HG02763 (cell line): ENCODE data around the gene SCGB2B2.
"Not testable (repeated sequence)": the region's sequence is repeated elsewhere in the genome, so short reads cannot be mapped to it uniquely, and the experiment has no call there.

Source experiments
- ATAC-seq: cut with Tn5 transposase; IDR thresholded peaks from one replicate; pipeline ENCODE4 v1.9.1; 2021; ENCODE audit warnings: mild to moderate bottlenecking, moderate library complexity; ENCODE audit not compliant: unreplicated experiment

Gene SCGB2B2

DNA sequence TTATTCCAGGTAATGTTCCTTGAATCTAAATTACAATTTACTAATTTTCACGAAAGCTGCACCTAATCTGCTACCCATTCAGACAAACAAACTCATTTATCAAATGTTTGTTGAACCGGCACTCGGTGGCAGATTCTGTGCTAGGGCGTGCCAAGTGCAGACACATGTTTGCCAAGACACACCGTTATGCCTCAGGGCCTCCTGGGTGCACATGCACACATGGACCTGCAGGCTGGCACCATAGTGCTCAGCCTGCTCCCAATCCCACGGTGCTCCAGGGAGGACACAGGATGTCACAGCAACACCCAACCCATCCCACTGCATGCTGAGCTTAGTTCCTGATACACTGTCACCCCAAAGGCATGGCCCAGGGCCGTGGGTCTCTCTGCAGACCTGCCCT is 7.7 kb downstream of the SCGB2B2 start:
- ATAC-seq, result no peak

DNA sequence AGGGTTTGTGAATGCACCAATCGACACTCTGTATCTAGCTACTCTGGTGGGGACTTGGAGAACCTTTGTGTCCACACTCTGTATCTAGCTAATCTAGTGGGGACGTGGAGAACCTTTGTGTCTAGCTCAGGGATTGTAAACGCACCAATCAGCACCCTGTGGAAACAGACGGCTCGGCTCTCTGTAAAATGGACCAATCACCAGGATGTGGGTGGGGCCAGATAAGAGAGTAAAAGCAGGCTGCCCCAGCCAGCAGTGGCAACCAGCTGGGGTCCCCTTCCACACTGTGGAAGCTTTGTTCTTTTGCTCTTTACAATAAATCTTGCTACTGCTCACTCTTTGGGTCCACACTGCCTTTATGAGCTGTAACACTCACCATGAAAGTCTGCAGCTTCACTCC is 8.3 kb downstream of the SCGB2B2 start:
- not testable (repeated sequence) for ATAC-seq

DNA sequence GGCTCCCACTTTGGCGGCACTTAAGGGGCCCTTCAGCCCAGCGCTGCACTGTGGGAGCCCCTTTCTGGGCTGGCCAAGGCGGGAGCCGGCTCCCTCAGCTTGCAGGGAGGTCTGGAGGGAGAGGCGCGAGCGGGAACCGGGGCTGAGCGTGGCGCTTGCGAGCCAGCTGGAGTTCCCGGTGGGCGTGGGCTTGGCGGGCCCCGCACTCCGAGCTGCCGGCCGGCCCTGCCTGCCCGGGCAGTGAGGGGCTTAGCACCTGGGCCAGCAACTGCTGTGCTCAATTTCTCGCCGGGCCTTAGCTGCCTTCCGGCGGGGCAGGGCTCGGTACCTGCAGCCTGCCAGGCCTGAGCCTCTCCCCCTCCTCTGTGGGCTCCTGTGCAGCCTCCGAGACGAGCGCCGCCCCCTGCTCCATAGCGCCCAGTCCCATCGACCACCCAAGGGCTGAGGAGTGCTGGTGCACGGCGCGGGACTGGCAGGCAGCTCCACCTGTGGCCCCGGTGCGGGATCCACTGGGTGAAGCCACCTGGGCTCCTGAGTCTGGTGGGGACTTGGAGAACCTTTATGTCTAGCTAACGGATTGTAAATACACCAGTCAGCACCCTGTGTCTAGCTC is 8.8 kb downstream of the SCGB2B2 start:
- ATAC-seq, result not testable (repeated sequence)

DNA sequence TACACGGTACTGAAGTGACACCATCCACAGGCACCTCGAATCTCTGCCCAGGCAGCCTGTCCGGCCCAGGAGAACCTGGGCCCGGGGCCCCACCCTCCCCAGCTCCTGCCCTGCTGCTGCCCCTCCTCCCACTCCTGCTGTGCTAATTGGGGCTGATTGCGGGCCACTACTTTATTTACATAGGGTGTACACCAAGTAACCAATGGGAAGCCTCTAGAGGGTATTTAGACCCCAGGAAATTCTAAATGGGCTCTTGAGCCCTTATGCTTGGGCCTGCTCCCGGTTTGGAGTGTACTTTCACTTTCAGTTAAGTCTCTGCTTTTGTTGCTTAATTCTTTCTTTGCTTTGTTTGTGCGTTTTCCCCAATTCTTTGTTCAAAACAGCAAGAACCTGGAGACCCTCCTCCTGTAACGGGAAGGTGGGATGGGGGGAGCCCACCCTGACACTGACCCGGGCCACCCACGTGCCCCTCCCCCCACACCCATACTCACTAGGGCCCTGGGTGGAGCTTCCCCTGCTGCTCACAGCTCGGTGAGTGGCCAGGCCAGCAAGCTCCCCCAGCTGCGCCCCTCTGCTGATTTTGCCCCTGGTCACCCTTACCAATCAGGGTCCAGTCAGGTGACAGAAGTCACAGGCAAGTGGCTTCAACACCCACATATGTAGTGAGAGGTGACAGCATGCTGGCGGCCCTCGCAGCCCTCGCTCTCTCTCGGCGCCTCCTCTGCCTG is 9.4 kb downstream of the SCGB2B2 start:
- ATAC-seq, result no peak

DNA sequence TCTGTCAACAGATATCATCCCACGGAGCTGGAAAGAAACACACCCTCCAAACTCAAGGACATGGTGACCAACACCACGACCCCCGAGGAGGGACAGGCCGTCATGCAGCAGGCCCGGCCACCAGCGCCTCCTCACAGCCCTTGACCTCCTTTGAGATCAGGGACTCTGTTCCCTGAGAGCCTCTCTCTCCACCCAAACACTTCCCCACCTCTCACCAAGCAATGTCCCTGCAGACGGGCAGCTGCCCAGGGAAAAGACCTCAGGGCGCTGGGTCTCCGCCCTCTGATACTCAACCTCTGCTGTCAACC is 10.0 kb downstream of the SCGB2B2 start:
- ATAC-seq, result no peak

DNA sequence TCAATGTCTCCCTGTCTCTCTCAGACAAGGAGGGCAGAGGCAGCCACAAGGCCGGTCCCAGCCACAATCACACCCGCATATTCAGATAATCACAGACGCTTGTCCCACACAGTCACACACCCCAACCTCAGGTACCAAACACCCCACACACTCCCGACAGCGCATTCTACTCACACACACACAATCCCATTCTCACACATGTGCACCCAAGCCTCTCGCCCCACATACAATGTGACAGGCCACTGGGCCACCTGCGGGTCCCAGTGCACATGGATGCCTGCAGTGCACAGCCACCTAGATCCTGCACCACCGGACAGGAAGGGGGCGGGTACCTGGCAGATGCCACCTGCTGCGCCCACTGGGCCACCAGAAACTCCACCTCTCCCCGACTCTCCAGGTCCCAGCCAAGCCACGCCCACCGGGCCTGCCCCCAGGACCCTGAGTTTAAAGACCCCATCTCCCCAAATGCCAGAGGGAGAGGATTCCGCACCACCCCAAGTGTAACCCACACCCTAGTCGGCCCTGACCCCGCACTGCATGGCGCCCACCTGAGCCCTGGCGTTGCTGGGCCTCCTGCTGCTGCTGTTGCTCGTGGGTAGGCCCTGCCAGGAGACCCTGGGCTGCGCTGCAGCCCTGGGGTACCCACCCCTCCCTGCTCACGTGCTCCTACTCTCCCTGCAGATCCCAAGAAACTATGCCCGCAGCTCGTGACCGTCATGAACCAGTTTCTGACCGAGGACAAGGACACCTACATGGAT is 10.6 kb downstream of the SCGB2B2 start:
- no peak for ATAC-seq

DNA sequence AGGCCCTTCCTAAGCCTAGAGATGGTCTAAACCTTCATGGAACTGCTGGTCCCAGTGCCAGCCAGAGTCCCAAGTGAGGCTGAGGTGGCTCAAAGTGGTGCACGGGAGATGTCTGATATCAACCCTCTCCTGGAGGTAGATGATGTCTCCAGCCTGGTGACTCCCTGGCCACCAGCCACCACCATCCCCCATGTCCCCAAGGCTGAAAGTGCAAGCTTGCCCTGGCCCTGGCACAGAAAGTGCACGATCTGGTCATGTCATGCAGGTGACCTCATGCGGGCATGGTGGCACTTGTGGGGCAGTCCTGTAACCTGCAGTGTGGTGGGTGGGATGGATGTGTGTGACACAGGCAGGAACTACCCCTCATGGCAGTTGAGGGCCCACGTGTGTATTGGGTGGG is 11.7 kb downstream of the SCGB2B2 start:
- not testable (repeated sequence) for ATAC-seq

DNA sequence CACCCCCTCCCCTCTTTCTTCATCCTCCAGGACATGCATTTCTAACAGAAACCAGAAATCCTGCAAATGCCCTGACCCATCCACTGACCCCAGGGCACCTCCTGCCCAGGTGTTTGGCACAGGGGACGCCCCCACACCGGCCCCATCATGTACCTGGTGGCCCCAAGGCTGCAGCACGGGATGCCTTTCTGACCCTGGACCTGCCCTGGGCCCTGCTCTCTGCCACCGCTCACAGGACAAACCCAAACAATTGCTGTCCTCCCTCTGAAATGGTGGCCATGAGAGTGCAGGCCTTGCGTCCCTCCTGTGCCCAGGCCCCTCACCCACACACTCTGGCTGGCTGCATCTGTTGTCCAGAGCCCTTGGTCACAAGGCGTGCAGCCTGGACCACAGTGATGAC is 12.1 kb downstream of the SCGB2B2 start:
- no peak for ATAC-seq

DNA sequence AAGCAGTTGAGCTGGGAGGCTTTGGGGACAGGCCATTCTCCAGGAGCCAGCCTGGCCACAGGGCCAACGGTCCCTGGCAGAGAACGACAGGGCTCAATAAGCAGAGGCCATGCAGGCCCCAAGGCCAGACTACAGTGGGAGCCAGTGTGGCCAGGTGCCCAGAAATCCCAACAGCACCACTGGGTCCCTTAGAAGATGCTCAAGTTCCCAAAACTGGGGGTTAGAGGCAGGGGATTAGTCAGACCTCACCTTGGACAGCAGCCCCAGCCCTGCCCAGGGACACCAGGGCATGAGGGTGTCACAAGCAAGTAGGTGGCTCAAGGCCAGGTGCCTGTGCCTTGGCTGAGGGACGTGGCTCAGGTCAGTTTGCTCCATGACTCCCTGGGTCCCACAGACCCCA is 12.8 kb downstream of the SCGB2B2 start:
- ATAC-seq, result no peak

DNA sequence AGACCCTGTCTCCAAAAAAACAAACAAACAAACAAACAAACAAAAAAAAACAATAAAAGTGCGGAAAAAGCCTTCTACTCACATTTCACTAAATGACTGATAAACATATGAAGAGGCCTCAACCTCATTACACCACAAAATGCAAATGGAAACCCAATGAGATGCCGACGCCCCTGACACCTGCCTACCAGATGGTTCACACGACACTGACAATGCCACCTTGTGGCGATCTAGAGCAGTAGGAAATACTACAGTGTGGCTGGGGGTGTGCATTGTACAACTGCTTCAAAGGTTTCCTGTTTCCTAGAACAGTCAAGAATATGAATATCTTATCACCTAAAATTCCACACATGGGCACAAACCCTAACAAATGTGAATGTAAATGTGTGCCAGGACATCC is 14.0 kb downstream of the SCGB2B2 start:
- no peak for ATAC-seq

DNA sequence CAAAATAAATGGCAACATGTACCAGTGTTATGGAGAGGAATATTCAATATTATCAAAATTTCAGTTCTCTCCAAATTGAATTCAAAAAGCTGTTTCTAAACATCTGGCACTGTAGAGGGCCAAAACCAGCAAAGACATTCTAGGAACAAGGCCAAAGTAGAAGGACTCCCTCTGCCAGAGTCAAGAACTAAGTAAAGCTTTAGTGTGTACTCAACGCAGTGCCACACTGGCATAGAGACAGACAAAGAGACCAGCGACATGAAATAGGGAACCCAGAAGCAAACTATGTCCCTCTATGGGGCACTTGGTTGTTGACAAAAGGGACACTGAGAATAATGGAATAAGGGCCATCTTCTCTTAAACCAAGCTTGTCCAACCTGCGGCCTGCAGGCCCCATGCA is 15.6 kb downstream of the SCGB2B2 start:
- no peak for ATAC-seq

DNA sequence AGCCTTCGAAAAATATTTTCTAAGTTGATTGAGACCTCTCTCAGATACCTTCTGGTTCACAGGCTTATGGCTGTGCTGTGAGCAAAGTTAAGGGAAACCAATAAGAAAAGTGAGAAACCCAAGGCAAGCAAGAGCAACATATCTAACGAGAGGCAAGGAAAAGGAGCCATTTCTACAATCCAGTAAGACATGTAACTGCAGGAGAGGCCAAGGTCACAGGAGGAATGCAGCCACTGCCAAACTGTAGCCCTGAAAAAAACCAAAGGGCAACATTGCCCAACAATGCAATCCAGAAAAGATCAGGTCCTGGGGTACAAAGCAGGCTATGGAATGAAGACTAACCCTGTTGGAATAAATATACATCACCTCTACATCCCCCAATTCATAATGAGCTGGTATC is 21.3 kb downstream of the SCGB2B2 start:
- ATAC-seq, result no peak

DNA sequence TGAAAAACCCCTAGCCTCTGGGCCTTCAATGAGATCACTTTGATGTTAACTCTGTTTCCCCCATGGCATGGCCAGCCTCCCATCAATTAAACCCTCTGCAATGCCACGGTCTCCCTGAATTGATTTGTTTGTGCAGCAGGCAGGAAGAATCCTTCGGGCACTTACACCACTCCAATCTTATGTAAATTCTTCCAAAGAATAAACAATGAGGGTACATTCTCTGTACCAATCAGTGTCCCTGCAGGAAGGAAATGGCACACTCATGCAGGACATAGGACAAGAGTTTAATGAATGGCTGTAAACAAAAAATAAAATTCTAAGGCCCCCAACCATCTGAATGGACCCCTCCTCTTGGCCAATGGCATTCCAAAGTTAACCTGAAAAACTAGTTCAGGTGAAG is 22.2 kb downstream of the SCGB2B2 start:
- ATAC-seq, result no peak

DNA sequence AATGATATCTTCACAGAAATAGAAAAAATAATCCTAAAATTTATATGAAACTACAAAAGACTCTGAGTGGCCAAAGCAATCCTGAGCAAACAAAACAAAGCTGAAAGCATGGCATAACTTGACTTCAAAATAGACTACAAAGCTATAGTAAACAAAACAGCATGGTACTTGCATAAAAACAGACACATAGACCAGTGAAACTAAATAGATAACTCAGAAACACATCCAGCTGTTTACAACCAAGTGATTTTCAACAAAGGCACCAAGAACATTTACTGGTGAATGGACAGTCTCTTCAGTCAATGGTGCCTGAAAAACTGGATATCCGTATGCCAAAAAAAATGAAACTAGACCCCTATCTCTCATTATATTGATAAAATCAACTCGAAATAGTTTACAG is 25.2 kb downstream of the SCGB2B2 start:
- no peak for ATAC-seq

DNA sequence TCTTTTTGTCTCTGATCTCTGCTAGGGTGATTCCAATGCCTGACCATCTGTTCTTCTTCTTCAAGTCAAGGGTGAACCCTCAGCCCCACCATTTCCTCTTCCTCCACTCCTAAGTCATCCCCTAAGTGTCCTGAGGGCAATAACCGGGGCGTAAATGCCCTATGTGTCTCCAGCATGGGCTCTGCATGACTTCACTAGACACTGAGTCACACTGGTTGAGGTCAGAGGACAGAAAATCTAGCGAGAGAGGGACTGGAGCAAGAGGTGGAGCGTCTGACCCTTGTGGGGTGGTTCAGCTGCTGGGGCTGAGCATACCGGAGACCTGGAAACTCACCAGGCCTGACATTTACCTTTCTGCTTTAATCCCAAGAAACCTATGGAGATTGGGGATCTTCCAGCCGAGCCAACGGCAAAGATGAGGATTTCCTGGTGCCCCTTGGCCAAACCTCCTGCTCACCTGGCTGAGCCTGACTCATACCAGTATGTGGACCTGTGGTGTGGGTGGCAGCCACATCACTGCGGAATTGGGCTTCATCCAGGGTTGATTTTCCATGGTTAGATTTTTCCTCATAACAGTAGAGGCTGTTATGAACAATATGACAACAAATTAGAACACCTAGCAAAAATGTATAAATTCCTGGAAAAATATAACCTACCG is 26.9 kb downstream of the SCGB2B2 start:
- no peak for ATAC-seq

DNA sequence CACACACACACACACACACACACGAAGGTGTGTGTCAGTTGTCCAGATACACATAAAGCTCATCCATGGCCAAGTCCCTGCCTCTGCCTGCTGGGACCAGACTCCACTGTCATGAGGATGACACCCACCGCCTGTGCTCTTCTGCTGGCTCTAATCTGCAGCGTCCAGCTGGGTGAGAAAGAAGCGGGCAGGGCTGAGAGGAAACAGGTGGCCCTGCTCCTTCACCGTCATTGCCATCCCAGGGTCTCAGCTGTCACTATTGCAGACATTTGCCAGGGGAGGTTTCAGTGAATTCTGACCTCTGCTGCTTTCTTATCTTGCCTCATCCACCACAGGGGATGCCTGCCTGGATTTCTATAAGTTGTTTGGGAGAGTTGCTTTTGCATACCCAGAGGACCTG is 31.4 kb downstream of the SCGB2B2 start:
- ATAC-seq, result no peak

DNA sequence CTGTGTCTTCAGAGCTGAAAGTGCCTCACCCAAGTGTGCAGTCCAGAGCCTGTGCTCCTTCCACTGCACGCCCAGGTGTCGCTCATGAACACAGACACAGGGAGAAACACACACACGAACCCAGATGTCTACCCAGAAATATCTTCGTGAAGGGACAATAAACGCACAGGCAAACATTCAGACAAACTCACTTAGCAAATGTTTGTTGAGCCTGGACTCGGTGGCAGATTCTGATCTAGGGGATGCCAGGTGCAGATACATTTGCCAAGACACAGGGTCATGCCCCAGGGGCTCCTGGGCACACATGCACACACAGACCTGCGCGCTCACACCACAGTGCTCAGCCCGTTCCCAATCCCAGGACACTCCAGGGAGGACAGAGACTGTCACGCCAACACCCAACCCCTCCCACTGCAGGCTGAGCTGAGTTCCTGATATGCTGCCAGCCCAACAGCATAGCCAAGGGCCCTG is 31.9 kb downstream of the SCGB2B2 start:
- ATAC-seq, result no peak

DNA sequence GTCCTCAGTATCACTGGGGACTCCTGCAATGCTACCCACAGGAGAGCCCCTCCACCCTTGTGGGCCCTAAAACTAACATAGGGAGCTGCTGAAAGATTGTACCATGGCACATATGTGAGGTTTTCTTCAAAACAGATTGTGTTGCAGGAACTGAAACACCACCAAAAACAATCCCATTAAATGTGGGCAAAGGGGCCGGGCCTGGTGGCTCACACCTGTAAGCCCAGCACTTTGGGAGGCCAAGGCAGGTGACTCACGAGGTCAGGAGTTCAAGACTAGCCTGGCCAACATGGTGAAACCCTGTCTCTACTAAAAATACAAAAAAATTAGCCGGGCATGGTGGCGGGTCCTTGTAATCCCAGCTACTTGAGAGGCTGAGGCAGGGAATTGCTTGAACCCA is 34.7 kb downstream of the SCGB2B2 start:
- no peak for ATAC-seq

DNA sequence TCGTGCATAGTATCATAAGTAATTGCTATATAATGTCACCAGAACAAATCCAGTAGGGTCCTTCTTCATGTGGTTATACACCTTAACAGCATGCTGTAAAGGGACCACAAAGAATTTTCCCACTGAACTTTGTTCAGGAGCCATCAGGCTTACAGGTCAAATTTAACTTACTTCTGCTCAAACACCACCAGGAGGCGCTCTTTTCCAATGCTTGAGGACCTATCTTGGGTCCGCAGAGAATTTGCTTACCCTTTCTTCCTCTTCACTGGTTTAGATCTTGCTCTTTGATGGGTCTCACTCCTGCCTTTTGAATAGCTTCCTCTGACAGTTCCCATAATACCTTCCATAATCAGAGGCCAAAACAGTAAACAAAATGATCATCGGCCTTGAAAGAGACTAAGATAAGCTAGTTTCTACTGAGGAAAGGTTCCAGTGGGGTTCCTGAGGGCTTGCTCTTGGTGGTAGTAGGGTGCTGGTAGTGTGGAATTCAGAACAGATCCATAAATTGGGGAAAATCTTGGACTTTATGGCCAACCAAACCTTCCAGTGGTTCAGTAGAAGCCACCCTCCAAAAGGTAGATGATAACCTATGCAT is 37.4 kb downstream of the SCGB2B2 start:
- ATAC-seq, result no peak

DNA sequence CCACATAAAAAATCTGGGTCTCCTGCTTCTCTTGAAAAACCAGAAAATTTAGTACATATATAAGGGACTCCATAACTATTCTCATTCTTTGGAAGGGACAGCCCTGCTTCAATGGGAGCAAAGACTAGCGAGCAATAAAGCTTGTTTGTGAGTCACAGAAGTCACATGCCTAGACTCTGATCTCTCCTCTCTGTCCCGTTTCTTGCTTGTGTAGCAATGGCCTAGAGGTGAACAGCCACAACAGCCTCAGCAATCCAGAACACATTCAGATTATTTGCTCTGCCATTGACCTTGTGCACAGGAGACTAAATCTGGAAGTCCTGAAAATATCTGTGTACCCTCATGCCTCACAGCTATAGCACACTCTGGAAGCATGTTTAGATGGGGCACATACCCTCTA is 43.2 kb downstream of the SCGB2B2 start:
- no peak for ATAC-seq
